Hematopoietic multipotent progenitor cell treated with erythropoietin and hydrocortisone succinate and interleukin-3 and kit ligand, for 6 days (in vitro differentiated cells): ENCODE measurements around the gene LAMTOR1.

Experiments
- DNase-seq: peaks from one replicate; pipeline ENCODE4 v3.0.0-alpha.2; 2015

The LAMTOR1 gene

GRCh38 chr11:72116019-72116755 is 13.1 kb upstream of the LAMTOR1 start:
- DNase-seq = no peak

- no peak for DNase-seq
Observed at GRCh38 chr11:72114570-72114969, 11.5 kb upstream of the LAMTOR1 start.

- DNase-seq = no peak
Observed at GRCh38 chr11:72112978-72113808, 10.1 kb upstream of the LAMTOR1 start.

- peak; percentile 100 for DNase-seq
Observed at GRCh38 chr11:72112143-72112977, 9.3 kb upstream of the LAMTOR1 start, which contains the start of gene ANAPC15. ANAPC15 (minus strand) TSS chr11:72112695; CDS start chr11:72111276, 1,419 bp downstream.

GRCh38 chr11:72111300-72112142 is 8.4 kb upstream of the LAMTOR1 start:
- DNase-seq = no peak

GRCh38 chr11:72105888-72106287 is 2.8 kb upstream of the LAMTOR1 start, which contains the start of gene TOMT:
TOMT (plus strand) TSS chr11:72105924; CDS start chr11:72105952, 28 bp downstream.
- no peak for DNase-seq

- no peak for DNase-seq
Observed at GRCh38 chr11:72103754-72104167, 664 bp upstream of the LAMTOR1 start.

GRCh38 chr11:72102631-72102945 is 509 bp downstream of the LAMTOR1 start:
- no peak for DNase-seq

GRCh38 chr11:72102162-72102561 is 935 bp downstream of the LAMTOR1 start:
- DNase-seq = peak; percentile 31

- peak; percentile 93 for DNase-seq
Observed at GRCh38 chr11:72100462-72100861, 2.6 kb downstream of the LAMTOR1 start.

- DNase-seq = no peak
Observed at GRCh38 chr11:72100009-72100408, 3.1 kb downstream of the LAMTOR1 start.

GRCh38 chr11:72098741-72099140 is 4.4 kb downstream of the LAMTOR1 start:
- DNase-seq = no peak

GRCh38 chr11:72091292-72091691 is 11.8 kb downstream of the LAMTOR1 start:
- DNase-seq = peak; percentile 91

- DNase-seq = no peak
Observed at GRCh38 chr11:72088076-72088808, 14.9 kb downstream of the LAMTOR1 start.

GRCh38 chr11:72085621-72086351 is 17.3 kb downstream of the LAMTOR1 start:
- no peak for DNase-seq

- DNase-seq = no peak
Observed at GRCh38 chr11:72084965-72085364, 18.1 kb downstream of the LAMTOR1 start.

GRCh38 chr11:72084076-72084475 is 19.0 kb downstream of the LAMTOR1 start:
- DNase-seq = no peak

- no peak for DNase-seq
Observed at GRCh38 chr11:72083414-72083813, 19.7 kb downstream of the LAMTOR1 start.

GRCh38 chr11:72081821-72082453 is 21.2 kb downstream of the LAMTOR1 start:
- DNase-seq = no peak

- no peak for DNase-seq
Observed at GRCh38 chr11:72081184-72081644, 21.9 kb downstream of the LAMTOR1 start.
